ENCODE data around the gene SLIT1.

GRCh38 chr10:96959733-96960132 lies 226.0 kb downstream of the SLIT1 start:
- TF ChIP-seq EZH2 (IDR thresholded peaks at IDR 0.05; ENCODE audit: insufficient read depth, poor library complexity, severe bottlenecking) (no peak), EZH2phosphoT487 (IDR thresholded peaks at IDR 0.05; ENCODE audit: insufficient read depth, low read depth) (no peak)

Data from GM23248 (cell line).